ENCODE results near the gene ANKRD33B. TPM values are rescaled to one million over a fixed set of nuclear protein-coding genes. Genes with fewer than 3 reads are reported as not detected.

Gene ANKRD33B
- total and polyA plus RNA-seq, 2 of the 13 experiments (the other 11 are each of a cell fraction or from before 2014, with no cell fraction given) = 0.02 TPM; not detected in 1

DNA sequence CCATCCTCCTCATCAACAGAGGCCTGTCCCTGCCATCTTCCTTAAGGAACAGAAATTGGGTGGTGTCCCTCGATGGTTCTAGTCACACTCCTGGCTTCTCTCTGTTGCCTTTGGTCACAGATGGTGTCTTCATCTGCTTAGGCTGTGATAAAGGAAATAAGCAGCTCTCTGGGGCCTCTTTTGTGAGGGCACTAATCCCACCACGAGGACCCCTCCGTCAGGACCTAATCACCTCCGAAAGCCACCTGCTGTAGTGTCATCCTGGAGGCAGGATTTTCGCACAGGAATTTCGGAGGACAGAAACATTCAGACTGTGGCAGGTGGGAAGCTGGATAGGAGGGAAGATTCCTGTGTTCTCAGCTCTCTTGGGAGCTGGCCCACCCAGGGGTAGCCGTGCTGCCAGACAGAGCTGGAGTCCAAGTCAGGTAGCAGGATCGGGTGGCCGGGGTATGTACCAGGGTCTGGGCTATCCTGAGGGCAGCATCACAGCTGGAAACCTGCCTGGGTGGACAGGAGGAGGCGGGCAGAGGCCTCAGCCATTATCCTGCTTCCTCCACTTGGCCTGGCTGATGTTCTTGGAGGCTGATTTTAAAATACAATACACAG, 59.5 kb downstream of the ANKRD33B start (continued):
- TF ChIP-seq, protein P1, sequence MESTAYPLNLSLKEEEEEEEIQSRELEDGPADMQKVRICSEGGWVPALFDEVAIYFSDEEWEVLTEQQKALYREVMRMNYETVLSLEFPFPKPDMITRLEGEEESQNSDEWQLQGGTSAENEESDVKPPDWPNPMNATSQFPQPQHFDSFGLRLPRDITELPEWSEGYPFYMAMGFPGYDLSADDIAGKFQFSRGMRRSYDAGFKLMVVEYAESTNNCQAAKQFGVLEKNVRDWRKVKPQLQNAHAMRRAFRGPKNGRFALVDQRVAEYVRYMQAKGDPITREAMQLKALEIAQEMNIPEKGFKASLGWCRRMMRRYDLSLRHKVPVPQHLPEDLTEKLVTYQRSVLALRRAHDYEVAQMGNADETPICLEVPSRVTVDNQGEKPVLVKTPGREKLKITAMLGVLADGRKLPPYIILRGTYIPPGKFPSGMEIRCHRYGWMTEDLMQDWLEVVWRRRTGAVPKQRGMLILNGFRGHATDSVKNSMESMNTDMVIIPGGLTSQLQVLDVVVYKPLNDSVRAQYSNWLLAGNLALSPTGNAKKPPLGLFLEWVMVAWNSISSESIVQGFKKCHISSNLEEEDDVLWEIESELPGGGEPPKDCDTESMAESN (CRISPR knock-in tag; conservative IDR thresholded peaks at IDR 0.05) = no peak
- TF ChIP-seq ZNF749 (CRISPR knock-in tag; IDR thresholded peaks at IDR 0.05; ENCODE audit: borderline replicate concordance) (no peak), ARNT2 (CRISPR knock-in tag; IDR thresholded peaks at IDR 0.05; ENCODE audit: low read depth) (no peak), HOXA7 (CRISPR knock-in tag; IDR thresholded peaks at IDR 0.05) (no peak), ZNF713 (CRISPR knock-in tag; IDR thresholded peaks at IDR 0.05) (no peak)
- TF ChIP-seq, protein P2, sequence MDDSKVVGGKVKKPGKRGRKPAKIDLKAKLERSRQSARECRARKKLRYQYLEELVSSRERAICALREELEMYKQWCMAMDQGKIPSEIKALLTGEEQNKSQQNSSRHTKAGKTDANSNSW (CRISPR knock-in tag; IDR thresholded peaks at IDR 0.05; ENCODE audit: borderline replicate concordance) = no peak

DNA sequence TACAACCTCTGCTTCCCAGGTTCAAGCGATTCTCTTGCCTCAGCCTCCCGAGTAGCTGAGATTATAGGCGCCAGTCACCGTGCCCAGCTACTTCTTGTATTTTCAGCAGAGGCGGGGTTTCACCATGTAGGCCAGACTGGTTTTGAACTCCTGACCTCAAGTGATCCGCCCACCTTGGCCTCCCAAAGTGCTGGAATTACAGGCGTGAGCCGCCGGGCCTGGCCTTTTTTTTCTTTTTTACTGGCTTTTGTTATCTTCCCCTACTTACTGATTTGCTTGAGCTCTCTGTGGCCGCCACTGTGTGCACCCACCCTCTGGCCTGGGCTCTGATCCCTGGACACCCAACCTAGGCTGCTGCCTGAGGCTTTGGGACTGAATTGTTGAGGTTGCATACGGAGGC, 60.3 kb downstream of the ANKRD33B start:
- in situ Hi-C loops (cut with HindIII; ENCODE audit: extremely low pct_ligation_motif_present, low pct_unique_long_range_greater_than_20kb) (loop anchor here (10.0 kb wide), 1 partner anchor 339 kb away; no protein-coding TSS in a partner anchor), intact Hi-C loops (cut with micrococcal nuclease; ENCODE audit: unreplicated experiment) (no loop called here)
- H3K27ac ChIP-seq (ENCODE audit: extremely low read length, insufficient read depth, low read length) = no peak overlapping the region
- ATAC-seq = peak; percentile 15; the same call in 2 of the 3 replicates
- POLR2A ChIA-PET = no interaction called here
- H2AFZ ChIP-seq (ENCODE audit: low read length) = no peak overlapping the region
- no peaks in the 10 kb centered on the region for H4K20me1 ChIP-seq (ENCODE audit: insufficient read depth, low read length)
- H3K79me2 ChIP-seq (ENCODE audit: insufficient read depth, low read length) = no peaks in the 10 kb centered on the region
- H3K4me1 ChIP-seq (ENCODE audit: insufficient read depth, low read length) = peaks cover 14% of the 10 kb centered on the region
- H3K9me3 ChIP-seq (ENCODE audit: low read length) = no peaks in the 10 kb centered on the region
- no peak overlapping the region for H3K9ac ChIP-seq (ENCODE audit: insufficient read depth, low read depth, low read length)
- H3K36me3 ChIP-seq (replicated peaks in 1 of 2; ENCODE audit: control insufficient read depth in 1 of 2, insufficient read depth in 2 of 2, low read length in 2 of 2) = no peaks in the 10 kb centered on the region
- 2% methylated on average over 11 of the region's 11 CpGs for WGBS (ENCODE audit: low lambda C conversion rate)
- no peak for FAIRE-seq
- no TSS peak for BruUV-seq (replicated peaks)
- no peak for DNase-seq (ENCODE audit: low spot score)
- H3K4me2 ChIP-seq (ENCODE audit: low read depth, low read length) = no peak overlapping the region; the same call in 1 of the 2 replicates
- peaks cover 0 to 19% of the 10 kb centered on the region in 2 experiments; a peak in 3 of 5 replicates for H3K27me3 ChIP-seq (ENCODE audit: control insufficient read depth in 1 of 2, insufficient read depth in 2 of 2, low read length in 2 of 2)
- CTCF ChIA-PET (ENCODE audit: low intra/inter-chr PET ratio, low total read pairs) = no interaction called here
- no peak overlapping the region for H3K4me3 ChIP-seq (replicated peaks in 1 of 3; ENCODE audit: insufficient read depth in 1 of 3, low read depth in 2 of 3, low read length in 3 of 3)
- no peak for TF ChIP-seq ZFX (CRISPR knock-in tag; IDR thresholded peaks at IDR 0.05; ENCODE audit: low read depth)
- no peak for TF ChIP-seq ZNF207 (IDR thresholded peaks at IDR 0.05; ENCODE audit: borderline replicate concordance)
- TF ChIP-seq CBX1 (IDR thresholded peaks at IDR 0.05; ENCODE audit: low read depth) = no peak
- no peak for TF ChIP-seq RFX1 (IDR thresholded peaks at IDR 0.05)
- TF ChIP-seq, protein P3, sequence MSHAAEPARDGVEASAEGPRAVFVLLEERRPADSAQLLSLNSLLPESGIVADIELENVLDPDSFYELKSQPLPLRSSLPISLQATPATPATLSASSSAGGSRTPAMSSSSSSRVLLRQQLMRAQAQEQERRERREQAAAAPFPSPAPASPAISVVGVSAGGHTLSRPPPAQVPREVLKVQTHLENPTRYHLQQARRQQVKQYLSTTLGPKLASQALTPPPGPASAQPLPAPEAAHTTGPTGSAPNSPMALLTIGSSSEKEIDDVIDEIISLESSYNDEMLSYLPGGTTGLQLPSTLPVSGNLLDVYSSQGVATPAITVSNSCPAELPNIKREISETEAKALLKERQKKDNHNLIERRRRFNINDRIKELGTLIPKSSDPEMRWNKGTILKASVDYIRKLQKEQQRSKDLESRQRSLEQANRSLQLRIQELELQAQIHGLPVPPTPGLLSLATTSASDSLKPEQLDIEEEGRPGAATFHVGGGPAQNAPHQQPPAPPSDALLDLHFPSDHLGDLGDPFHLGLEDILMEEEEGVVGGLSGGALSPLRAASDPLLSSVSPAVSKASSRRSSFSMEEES (CRISPR knock-in tag; IDR thresholded peaks at IDR 0.05) = no peak
- TF ChIP-seq ISX (CRISPR knock-in tag; conservative IDR thresholded peaks at IDR 0.05) = no peak
- no peak for TF ChIP-seq BHLHE40 (IDR thresholded peaks at IDR 0.05; ENCODE audit: low read length)
- TF ChIP-seq ZNF841 (CRISPR knock-in tag; IDR thresholded peaks at IDR 0.05; ENCODE audit: borderline replicate concordance) = no peak
- no peak for TF ChIP-seq NR3C1 (CRISPR knock-in tag; IDR thresholded peaks at IDR 0.05)
- no peak for TF ChIP-seq HMG20B (CRISPR knock-in tag; conservative IDR thresholded peaks at IDR 0.05)
- TF ChIP-seq, protein P4, sequence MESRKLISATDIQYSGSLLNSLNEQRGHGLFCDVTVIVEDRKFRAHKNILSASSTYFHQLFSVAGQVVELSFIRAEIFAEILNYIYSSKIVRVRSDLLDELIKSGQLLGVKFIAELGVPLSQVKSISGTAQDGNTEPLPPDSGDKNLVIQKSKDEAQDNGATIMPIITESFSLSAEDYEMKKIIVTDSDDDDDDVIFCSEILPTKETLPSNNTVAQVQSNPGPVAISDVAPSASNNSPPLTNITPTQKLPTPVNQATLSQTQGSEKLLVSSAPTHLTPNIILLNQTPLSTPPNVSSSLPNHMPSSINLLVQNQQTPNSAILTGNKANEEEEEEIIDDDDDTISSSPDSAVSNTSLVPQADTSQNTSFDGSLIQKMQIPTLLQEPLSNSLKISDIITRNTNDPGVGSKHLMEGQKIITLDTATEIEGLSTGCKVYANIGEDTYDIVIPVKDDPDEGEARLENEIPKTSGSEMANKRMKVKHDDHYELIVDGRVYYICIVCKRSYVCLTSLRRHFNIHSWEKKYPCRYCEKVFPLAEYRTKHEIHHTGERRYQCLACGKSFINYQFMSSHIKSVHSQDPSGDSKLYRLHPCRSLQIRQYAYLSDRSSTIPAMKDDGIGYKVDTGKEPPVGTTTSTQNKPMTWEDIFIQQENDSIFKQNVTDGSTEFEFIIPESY (CRISPR knock-in tag; IDR thresholded peaks at IDR 0.05) = no peak
- TF ChIP-seq ZBTB21 (CRISPR knock-in tag; IDR thresholded peaks at IDR 0.05) = no peak
- TF ChIP-seq ZNF746 (CRISPR knock-in tag; IDR thresholded peaks at IDR 0.05) = no peak
